Thoracic aorta (tissue), 2 donors: ENCODE measurements around the gene TNNI3. TPM values are rescaled to one million over a fixed set of nuclear protein-coding genes. Genes with fewer than 3 reads are reported as not detected.

Experiments used
- ATAC-seq: fragments of 150-250 bp; one replicate; pipeline ENCODE4 v1.8.0; 2017; ENCODE audit warnings: low read depth; ENCODE audit not compliant: insufficient number of reproducible peaks, low FRiP score
- DNase-seq: peaks from one replicate; pipeline ENCODE4 v3.0.0-alpha.2; 2020; ENCODE audit warnings: low spot score
- H3K27ac ChIP-seq, 2 donors: fragments of 200-600 bp; sonication (generic); 1 replicate in 1 of 2; 2 replicates in 1 of 2; pipeline ENCODE4 v1.5.1; 2016; ENCODE audit warnings: mild to moderate bottlenecking in 2 of 2, moderate library complexity in 2 of 2
- H3K27me3 ChIP-seq: fragments of 200-600 bp; sonication (generic); replicated peaks from 2 replicates; pipeline ENCODE4 v1.6.0; 2016; ENCODE audit warnings: mild to moderate bottlenecking; ENCODE audit not compliant: insufficient read depth
- H3K36me3 ChIP-seq: fragments of 200-600 bp; sonication (generic); one replicate; pipeline ENCODE4 v1.5.1; 2016
- H3K4me1 ChIP-seq, 2 donors: fragments of 200-600 bp; sonication (generic); 1 replicate in 1 of 2; 2 replicates in 1 of 2; pipeline versions ENCODE4 v1.5.1 to v1.6.0; 2016; ENCODE audit warnings: low read depth in 2 of 2, mild to moderate bottlenecking in 1 of 2; ENCODE audit not compliant: control insufficient read depth in 1 of 2
- H3K4me3 ChIP-seq: fragments of 200-600 bp; sonication (generic); 2 replicates; pipeline ENCODE4 v1.5.1; 2016; ENCODE audit warnings: mild to moderate bottlenecking
- H3K9me3 ChIP-seq: fragments of 200-600 bp; sonication (generic); 2 replicates; pipeline ENCODE4 v1.5.1; 2016
- total RNA-seq, 2 donors: library from RNA; depleted of rRNA; stranded (reverse); fragments of >200 nt; gene quantifications; one replicate each; pipeline versions ENCODE4 v1.1.0 to v1.2.3, GENCODE V29; 2016
- TF ChIP-seq, protein P1 (sequence below): fragments of 200-600 bp; sonication (generic); IDR thresholded peaks from one replicate; pipeline ENCODE4 v1.5.1; 2019; ENCODE audit warnings: antibody characterized with exemption

Gene TNNI3
- total RNA-seq, 2 donors from 2014 or later, result not detected

DNA sequence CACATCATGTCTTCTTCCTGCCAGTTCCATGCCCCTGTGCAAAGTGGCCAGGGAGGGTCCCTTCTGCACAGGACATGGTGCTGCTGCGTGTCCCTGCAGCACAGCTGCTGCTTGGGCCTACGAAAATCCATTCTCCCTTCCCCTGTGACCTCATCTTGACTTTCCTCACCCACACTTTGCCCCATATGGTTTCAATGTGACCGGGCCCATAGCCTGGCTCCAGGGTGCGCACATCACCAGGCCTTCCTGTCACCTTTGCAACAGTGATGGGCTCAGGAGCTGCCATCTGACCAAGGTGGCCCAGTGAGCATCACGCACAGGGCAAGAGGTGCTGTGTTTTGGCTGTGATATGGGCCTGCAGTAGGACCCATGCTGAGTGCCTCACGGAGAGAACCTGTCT lies 50.9 kb downstream of the TNNI3 start:
- Histone ChIP-seq H3K27me3 (no peaks in the 10 kb centered on the region), H3K9me3 (peaks cover 6% of the 10 kb centered on the region), H3K4me1 (peaks cover 0 to 4% of the 10 kb centered on the region in 2 donors), H3K4me3 (no peak overlapping the region), H3K36me3 (peaks cover 25% of the 10 kb centered on the region), H3K27ac (no peak overlapping the region)
- ATAC-seq (no peak), DNase-seq (no peak)
- TF ChIP-seq, protein P1, sequence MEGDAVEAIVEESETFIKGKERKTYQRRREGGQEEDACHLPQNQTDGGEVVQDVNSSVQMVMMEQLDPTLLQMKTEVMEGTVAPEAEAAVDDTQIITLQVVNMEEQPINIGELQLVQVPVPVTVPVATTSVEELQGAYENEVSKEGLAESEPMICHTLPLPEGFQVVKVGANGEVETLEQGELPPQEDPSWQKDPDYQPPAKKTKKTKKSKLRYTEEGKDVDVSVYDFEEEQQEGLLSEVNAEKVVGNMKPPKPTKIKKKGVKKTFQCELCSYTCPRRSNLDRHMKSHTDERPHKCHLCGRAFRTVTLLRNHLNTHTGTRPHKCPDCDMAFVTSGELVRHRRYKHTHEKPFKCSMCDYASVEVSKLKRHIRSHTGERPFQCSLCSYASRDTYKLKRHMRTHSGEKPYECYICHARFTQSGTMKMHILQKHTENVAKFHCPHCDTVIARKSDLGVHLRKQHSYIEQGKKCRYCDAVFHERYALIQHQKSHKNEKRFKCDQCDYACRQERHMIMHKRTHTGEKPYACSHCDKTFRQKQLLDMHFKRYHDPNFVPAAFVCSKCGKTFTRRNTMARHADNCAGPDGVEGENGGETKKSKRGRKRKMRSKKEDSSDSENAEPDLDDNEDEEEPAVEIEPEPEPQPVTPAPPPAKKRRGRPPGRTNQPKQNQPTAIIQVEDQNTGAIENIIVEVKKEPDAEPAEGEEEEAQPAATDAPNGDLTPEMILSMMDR, result no peak

DNA sequence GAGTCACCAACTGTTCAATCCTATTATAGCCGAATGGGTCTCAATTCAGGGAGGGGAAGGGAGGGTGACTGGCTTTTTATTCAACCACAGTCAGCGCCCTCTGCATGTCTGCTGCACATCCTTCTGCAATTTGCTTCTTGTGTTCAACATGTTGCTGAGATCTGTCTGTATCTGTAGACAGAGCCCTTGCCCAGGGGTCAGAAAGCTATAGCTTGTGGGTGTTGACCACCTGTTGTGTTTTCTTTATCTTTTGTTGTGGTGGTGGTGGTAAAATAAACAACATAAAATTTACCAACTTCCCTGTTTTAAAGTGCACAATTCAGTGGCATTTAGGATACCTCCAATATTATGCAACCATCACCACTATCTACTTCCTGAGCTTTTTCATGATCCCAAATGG lies 52.3 kb downstream of the TNNI3 start:
- TF ChIP-seq, protein P1, result no peak
- Histone ChIP-seq H3K4me3 (no peak overlapping the region), H3K9me3 (peaks cover 6% of the 10 kb centered on the region), H3K36me3 (peaks cover 30% of the 10 kb centered on the region), H3K27ac (no peak overlapping the region), H3K4me1 (no peaks in the 10 kb centered on the region), H3K27me3 (no peaks in the 10 kb centered on the region)
- no peak for DNase-seq
- no peak for ATAC-seq

DNA sequence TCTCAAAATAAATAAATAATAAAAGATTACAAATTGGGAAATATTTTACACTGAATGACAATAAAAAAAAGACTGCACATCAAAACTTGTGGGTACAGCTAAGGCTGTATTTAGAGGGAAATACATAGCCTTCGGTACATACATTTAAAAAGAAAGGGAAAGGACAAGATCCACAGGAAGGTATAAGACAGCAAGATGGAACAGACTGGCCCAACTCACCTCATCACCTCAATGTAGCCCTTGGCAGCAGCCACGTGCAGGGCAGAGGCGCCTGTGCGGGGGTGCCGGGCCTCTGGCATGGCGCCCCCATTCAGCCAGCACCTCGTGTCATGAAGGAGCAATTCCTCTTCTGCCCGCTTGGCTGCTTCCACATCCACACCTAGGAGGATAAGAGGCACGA lies 54.3 kb downstream of the TNNI3 start:
- Histone ChIP-seq H3K36me3 (peaks cover 47% of the 10 kb centered on the region), H3K9me3 (peaks cover 6% of the 10 kb centered on the region), H3K4me3 (no peak overlapping the region), H3K27ac (no peak overlapping the region), H3K27me3 (no peaks in the 10 kb centered on the region), H3K4me1 (no peaks in the 10 kb centered on the region)
- TF ChIP-seq, protein P1, result no peak
- DNase-seq, result no peak
- no peak for ATAC-seq

Other genes starting within 250 kb of the TNNI3 start
- gene NLRP7, start 210.2 kb downstream of the TNNI3 start, total RNA-seq, result not detected
- 1 to 10 TPM in 1 of 2 donors, under 1 TPM in 1; 0.41 to 1.7 TPM for gene NLRP2, start 191.4 kb downstream of the TNNI3 start, total RNA-seq
- not detected for gene GP6, start 119.5 kb downstream of the TNNI3 start, total RNA-seq
- gene RDH13, start 94.6 kb downstream of the TNNI3 start, total RNA-seq, result 10 to 100 TPM; 22.2 to 23.6 TPM
- gene EPS8L1, start 81.9 kb downstream of the TNNI3 start, total RNA-seq, result 10 to 100 TPM in 1 of 2 donors, 1 to 10 TPM in 1; 5.4 to 16.3 TPM
- 100 to 1,000 TPM; 194 to 250 TPM for gene PPP1R12C, start 40.1 kb downstream of the TNNI3 start, total RNA-seq
- gene TNNT1, start 8.5 kb downstream of the TNNI3 start, total RNA-seq, result not detected
- gene DNAAF3, start 8.9 kb upstream of the TNNI3 start, total RNA-seq, result not detected
- gene SYT5, start 22.6 kb upstream of the TNNI3 start, total RNA-seq, result not detected
- gene PTPRH, start 51.8 kb upstream of the TNNI3 start, total RNA-seq, result 1 to 10 TPM in 1 of 2 donors, under 1 TPM in 1; 0.14 to 1.1 TPM
- 1 to 10 TPM; 2.4 to 4.8 TPM for gene TMEM86B, start 71.0 kb upstream of the TNNI3 start, total RNA-seq
- gene PPP6R1, start 101.3 kb upstream of the TNNI3 start, total RNA-seq, result 10 to 100 TPM; 46.7 to 52.3 TPM
- gene HSPBP1, start 122.4 kb upstream of the TNNI3 start, total RNA-seq, result 10 to 100 TPM; 26.8 to 26.9 TPM
- gene BRSK1, start 126.3 kb upstream of the TNNI3 start, total RNA-seq, result 10 to 100 TPM; 10.8 to 16.7 TPM
- gene TMEM150B, start 167.6 kb upstream of the TNNI3 start, total RNA-seq, result 1 to 10 TPM in 1 of 2 donors, not detected in 1; 6.8 TPM
- gene KMT5C, start 182.1 kb upstream of the TNNI3 start, total RNA-seq, result 10 to 100 TPM; 10.2 to 25.2 TPM
- gene COX6B2, start 197.0 kb upstream of the TNNI3 start, total RNA-seq, result not detected
- gene GARIN5B, start 205.5 kb upstream of the TNNI3 start, total RNA-seq, result not detected
- gene IL11, start 212.7 kb upstream of the TNNI3 start, total RNA-seq, result under 1 TPM in 1 of 2 donors, not detected in 1; 0.92 TPM
- not detected for gene TMEM190, start 219.1 kb upstream of the TNNI3 start, total RNA-seq
- 1 to 10 TPM in 1 of 2 donors, not detected in 1; 4.2 TPM for gene TMEM238, start 226.6 kb upstream of the TNNI3 start, total RNA-seq
- gene RPL28, start 228.2 kb upstream of the TNNI3 start, total RNA-seq, result 100 to 1,000 TPM; 175 to 274 TPM